HG02870 (cell line): ENCODE measurements around the gene ADAMTS2.
"Not testable (repeated sequence)": the region's sequence is repeated elsewhere in the genome, so short reads cannot be mapped to it uniquely, and the experiment has no call there.

ENCODE experiments used
- ATAC-seq: cut with Tn5 transposase; IDR thresholded peaks from one replicate; pipeline ENCODE4 v1.9.1; 2021; ENCODE audit warnings: mild to moderate bottlenecking, moderate library complexity; ENCODE audit not compliant: unreplicated experiment

Gene ADAMTS2

GRCh38 chr5:179222246-179223017 is 122.8 kb downstream of the ADAMTS2 start:
- no peak for ATAC-seq

GRCh38 chr5:179221877-179222220 is 123.4 kb downstream of the ADAMTS2 start:
- no peak for ATAC-seq

- no peak for ATAC-seq
These were observed 123.9 kb downstream of the ADAMTS2 start for GRCh38 chr5:179221196-179221876.

GRCh38 chr5:179220716-179221115 is 124.5 kb downstream of the ADAMTS2 start:
- no peak for ATAC-seq

- ATAC-seq: no peak
These were observed 125.3 kb downstream of the ADAMTS2 start for GRCh38 chr5:179219661-179220620.

GRCh38 chr5:179218943-179219330 is 126.3 kb downstream of the ADAMTS2 start:
- no peak for ATAC-seq

GRCh38 chr5:179217956-179218942 is 127.0 kb downstream of the ADAMTS2 start:
- ATAC-seq: no peak

- no peak for ATAC-seq
These were observed 127.9 kb downstream of the ADAMTS2 start for GRCh38 chr5:179217356-179217755.

GRCh38 chr5:179216381-179216780 is 128.9 kb downstream of the ADAMTS2 start:
- not testable (repeated sequence) for ATAC-seq

GRCh38 chr5:179215576-179215975 is 129.7 kb downstream of the ADAMTS2 start:
- no peak for ATAC-seq

GRCh38 chr5:179214678-179215077 is 130.6 kb downstream of the ADAMTS2 start:
- no peak for ATAC-seq

- ATAC-seq: no peak
These were observed 132.4 kb downstream of the ADAMTS2 start for GRCh38 chr5:179212870-179213269.

GRCh38 chr5:179211631-179212030 is 133.6 kb downstream of the ADAMTS2 start:
- ATAC-seq: no peak

- ATAC-seq: no peak
These were observed 134.2 kb downstream of the ADAMTS2 start for GRCh38 chr5:179211068-179211467.

GRCh38 chr5:179210478-179210877 is 134.8 kb downstream of the ADAMTS2 start:
- ATAC-seq: no peak

- ATAC-seq: no peak
These were observed 135.7 kb downstream of the ADAMTS2 start for GRCh38 chr5:179209359-179210150.

GRCh38 chr5:179208706-179209358 is 136.4 kb downstream of the ADAMTS2 start:
- no peak for ATAC-seq

- no peak for ATAC-seq
These were observed 137.1 kb downstream of the ADAMTS2 start for GRCh38 chr5:179207920-179208705.
